NCI-H524 (cell line): Measurements from ENCODE around the gene RNF152.
"Not testable (repeated sequence)": the region's sequence is repeated elsewhere in the genome, so short reads cannot be mapped to it uniquely, and the experiment has no call there.

Experiments used
- DNase-seq, 2 experiments: peaks; one replicate each; lab custom pipeline; 2025; lab: John Stamatoyannopoulos, UW

The RNF152 gene

GRCh38 chr18:61821748-61822147 lies 71.1 kb downstream of the RNF152 start:
- no peak for DNase-seq

- DNase-seq, result no peak
Measured at GRCh38 chr18:61820882-61821281, 71.9 kb downstream of the RNF152 start.

- DNase-seq, result no peak
Measured at GRCh38 chr18:61817086-61817485, 75.7 kb downstream of the RNF152 start.

- no peak for DNase-seq
Measured at GRCh38 chr18:61815885-61816470, 76.8 kb downstream of the RNF152 start.

DNA sequence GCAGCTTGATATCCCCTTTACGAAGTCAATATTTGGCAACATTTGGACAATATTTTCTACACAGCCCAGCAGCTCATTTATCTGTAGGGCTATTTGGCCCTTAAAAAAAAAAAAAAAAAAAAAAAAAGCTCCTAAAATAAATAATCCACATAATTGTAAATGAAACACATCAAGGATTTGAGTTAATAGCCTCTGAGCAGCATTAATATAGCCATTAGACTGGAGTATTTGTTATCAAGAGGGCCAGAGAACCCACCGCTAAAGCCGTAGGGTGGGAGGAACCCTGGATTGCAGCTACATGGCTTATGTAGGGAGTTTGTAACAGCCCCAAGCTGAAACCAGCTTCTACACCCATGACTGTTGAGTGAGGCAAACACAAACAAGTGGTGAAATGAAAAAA lies 84.5 kb downstream of the RNF152 start:
- no peak for DNase-seq

DNA sequence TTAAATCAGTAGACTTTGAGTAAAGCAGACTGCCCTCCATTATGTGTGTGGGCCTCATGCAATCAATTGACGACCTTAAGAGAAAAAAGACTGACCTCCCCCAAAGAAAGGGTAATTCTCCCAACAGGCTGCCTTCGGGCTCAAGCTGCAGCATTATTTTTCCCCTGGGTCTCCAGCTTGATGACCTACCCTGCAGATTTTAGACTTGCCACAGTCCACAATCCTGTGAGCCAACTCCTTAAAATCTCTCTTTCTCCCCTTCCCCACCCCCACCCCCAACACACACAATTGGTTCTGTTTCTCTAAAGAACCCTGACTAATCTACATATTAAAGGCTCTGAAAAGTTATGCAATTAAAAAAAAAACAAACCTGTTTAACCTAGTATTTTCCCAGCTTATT lies 89.4 kb downstream of the RNF152 start:
- no peak for DNase-seq

DNA sequence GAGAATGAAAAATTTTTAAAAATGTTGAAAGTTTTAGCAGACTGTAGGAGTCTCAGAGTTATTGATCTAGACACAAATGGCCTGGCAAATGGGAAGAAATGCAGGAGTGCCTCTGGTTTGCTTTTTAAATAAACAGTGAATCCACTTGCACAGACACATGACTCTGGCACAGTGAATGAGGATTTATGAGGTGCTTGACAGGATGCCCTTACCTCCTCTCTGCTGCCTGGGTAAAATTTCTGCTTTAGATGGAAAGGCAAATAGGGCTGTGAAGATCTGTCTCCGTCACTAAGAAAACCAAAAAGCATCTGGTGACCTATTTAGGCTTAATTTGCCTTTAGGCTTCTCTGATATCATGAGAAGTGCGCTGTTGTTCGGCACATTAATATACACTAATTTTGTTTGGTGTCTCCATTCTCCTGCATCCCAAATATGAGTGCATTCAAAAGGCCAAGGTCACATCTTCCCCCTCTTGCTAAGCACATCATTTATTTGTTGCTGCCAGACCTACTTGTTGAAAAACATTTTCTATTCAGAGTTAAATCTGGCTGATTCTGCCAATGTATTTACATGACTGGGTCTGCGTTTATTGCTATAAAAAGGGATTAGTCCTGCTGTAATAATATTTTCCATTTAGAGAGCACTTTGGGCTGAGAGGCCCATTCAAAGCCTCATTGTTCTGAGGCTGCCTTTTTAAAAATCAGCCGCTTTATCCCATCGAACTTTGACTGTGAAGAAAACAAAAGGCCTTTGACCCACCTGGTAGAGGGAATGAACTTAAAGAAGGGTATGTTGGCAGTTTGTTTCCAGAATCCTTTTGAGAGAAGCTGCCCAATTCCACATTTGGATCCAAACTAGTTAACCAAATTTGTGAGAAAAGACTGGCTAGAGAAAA lies 94.9 kb downstream of the RNF152 start:
- no peak for DNase-seq

- DNase-seq, result no peak
Measured at GRCh38 chr18:61791031-61791430, 101.8 kb downstream of the RNF152 start.

GRCh38 chr18:61787011-61787670 lies 105.7 kb downstream of the RNF152 start:
- DNase-seq, result not testable (repeated sequence)

GRCh38 chr18:61785588-61785987 lies 107.2 kb downstream of the RNF152 start:
- no peak for DNase-seq

GRCh38 chr18:61784834-61785233 lies 108.0 kb downstream of the RNF152 start:
- DNase-seq, result no peak

- no peak for DNase-seq
Measured at GRCh38 chr18:61782545-61782944, 110.3 kb downstream of the RNF152 start.

GRCh38 chr18:61776201-61776600 lies 116.6 kb downstream of the RNF152 start:
- DNase-seq, result not testable (repeated sequence)

DNA sequence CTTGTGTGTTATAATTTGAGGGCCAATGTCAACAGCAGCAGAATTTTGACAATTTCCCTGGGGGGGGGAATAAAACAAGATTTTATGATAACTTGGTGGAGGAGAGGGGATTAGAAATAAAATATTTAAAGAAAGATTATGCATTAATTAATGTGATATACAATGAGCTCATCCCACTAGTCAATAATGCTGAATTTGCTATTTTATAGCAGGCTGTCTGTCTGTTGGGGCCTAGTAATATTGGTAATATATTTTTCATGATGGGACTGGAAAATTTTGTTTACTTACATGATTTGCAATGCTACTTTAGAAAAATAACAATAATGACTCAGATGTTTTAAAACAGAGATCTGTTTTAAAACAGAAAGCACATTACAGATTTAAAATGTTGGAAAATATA lies 118.0 kb downstream of the RNF152 start:
- no peak for DNase-seq

- no peak for DNase-seq
Measured at GRCh38 chr18:61772293-61772848, 120.4 kb downstream of the RNF152 start.

DNA sequence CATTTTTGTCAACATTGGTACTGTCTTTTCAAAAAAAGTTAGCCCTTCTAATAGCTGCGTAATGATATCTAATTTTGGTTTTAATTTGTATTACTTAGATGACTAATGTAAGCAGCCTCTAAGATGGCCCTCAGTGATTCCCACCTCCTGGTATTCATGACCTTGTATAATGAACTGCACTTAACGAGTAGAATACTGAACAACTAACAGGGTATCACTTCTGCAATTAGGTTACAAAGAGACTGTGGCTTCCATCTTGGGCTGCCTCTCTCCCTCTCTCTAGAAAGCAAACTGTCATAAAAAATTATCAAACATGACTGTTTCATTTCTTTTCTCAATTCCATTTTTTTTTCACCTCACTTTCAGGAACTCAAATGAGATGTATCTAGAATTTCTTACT lies 120.9 kb downstream of the RNF152 start:
- DNase-seq, result no peak

- DNase-seq, result no peak
Measured at GRCh38 chr18:61770279-61770678, 122.5 kb downstream of the RNF152 start.

- DNase-seq, result no peak
Measured at GRCh38 chr18:61766266-61766884, 126.4 kb downstream of the RNF152 start.

GRCh38 chr18:61765097-61765496 lies 127.7 kb downstream of the RNF152 start:
- no peak for DNase-seq

DNA sequence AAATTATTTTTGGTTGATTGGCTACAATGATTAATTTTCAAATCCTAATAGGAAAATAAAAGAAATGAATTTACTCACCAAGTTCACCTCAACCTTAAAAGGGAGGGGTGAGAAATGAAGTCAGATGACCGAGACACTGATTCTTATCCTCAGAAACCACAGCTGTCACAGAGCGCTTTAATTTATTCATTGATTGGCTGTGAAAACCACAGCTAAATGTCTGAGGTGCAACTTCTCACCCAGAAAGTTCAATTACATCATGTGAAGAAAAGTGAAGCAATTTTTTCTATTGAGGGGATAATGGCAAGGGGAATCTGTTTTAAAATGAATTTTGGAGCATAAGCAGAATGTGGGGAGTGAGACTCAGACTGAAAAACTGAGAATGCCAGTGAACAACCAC lies 128.4 kb downstream of the RNF152 start:
- DNase-seq, result no peak

GRCh38 chr18:61761875-61762274 lies 130.9 kb downstream of the RNF152 start:
- no peak for DNase-seq
